H1 (cell line): Measurements from ENCODE around the gene DGKI. TPM values are rescaled to one million over a fixed set of nuclear protein-coding genes. Genes with fewer than 3 reads are reported as not detected.

Experiments
- CTCF ChIA-PET: fragments of 300-600 bp; sonication (Branson Sonifier 250); formaldehyde crosslinking; loops from one replicate; lab custom pipeline; 2021; ENCODE audit not compliant: partially characterized antibody; lab: Charles Lee
- POLR2A ChIA-PET: fragments of 300-600 bp; sonication (Branson Sonifier 250); formaldehyde crosslinking; loops from one replicate; lab custom pipeline; 2021; ENCODE audit warnings: inconsistent platforms; ENCODE audit not compliant: partially characterized antibody; lab: Charles Lee
- DNase-seq, 2 experiments: peaks; one replicate each; pipeline versions ENCODE4 v3.0.0 to v3.0.0-alpha.2; 2010 to 2022; ENCODE audit warnings: low spot score in 2 of 2, low read depth in 1 of 2, mixed read lengths in 1 of 2
- FAIRE-seq: peaks from 2 replicates; lab custom pipeline; 2011; peaks lifted over from hg19 to GRCh38; lab: Jason Lieb, UNC
- H2AFZ ChIP-seq: 2 replicates; pipeline ENCODE4 v1.8.1; 2012; ENCODE audit warnings: low read length, inconsistent platforms
- H2AK5ac ChIP-seq: 2 replicates; pipeline ENCODE4 v1.6.1; 2013; ENCODE audit warnings: low read depth, low read length
- H2BK120ac ChIP-seq: replicated peaks from 2 replicates; pipeline ENCODE3; 2013; ENCODE audit warnings: low read depth, low read length, inconsistent platforms
- H2BK12ac ChIP-seq: 2 replicates; pipeline ENCODE4 v1.6.1; 2013; ENCODE audit warnings: low read depth, low read length
- H2BK15ac ChIP-seq: 2 replicates; pipeline ENCODE4 v1.6.1; 2013; ENCODE audit warnings: low read length
- H2BK20ac ChIP-seq: 2 replicates; pipeline ENCODE4 v1.6.1; 2013; ENCODE audit warnings: low read length
- H2BK5ac ChIP-seq: 2 replicates; pipeline ENCODE4 v1.6.1; 2013; ENCODE audit warnings: low read depth, low read length
- H3K14ac ChIP-seq: 2 replicates; pipeline ENCODE4 v1.6.1; 2013; ENCODE audit warnings: inconsistent platforms; ENCODE audit not compliant: insufficient read length
- H3K18ac ChIP-seq: 2 replicates; pipeline ENCODE4 v1.6.1; 2013; ENCODE audit warnings: low read length; ENCODE audit errors: extremely low read depth
- H3K23ac ChIP-seq: 2 replicates; pipeline ENCODE4 v1.6.1; 2013; ENCODE audit warnings: inconsistent platforms; ENCODE audit not compliant: insufficient read length
- H3K23me2 ChIP-seq: 2 replicates; pipeline ENCODE4 v1.6.1; 2013; ENCODE audit warnings: low read depth, low read length
- H3K27ac ChIP-seq: 2 replicates; pipeline ENCODE4 v1.6.1; 2011; ENCODE audit warnings: low read depth, low read length, inconsistent platforms
- H3K27me3 ChIP-seq, 4 experiments: replicated peaks in 1 of 4; 1 replicate in 1 of 4; 2 replicates in 3 of 4; pipeline versions ENCODE4 v1.6.1 to v1.8.1; 2011 to 2013; ENCODE audit warnings: low read length in 3 of 4, mild to moderate bottlenecking in 3 of 4, inconsistent platforms in 2 of 4, mixed read lengths in 2 of 4, moderate library complexity in 1 of 4; ENCODE audit not compliant: control insufficient read depth in 3 of 4, insufficient read depth in 3 of 4; ENCODE audit errors: extremely low read depth in 1 of 4
- H3K36me3 ChIP-seq, 4 experiments: 2 replicates each; pipeline versions ENCODE4 v1.6.1 to v1.8.1; 2011 to 2013; ENCODE audit warnings: mild to moderate bottlenecking in 4 of 4, low read length in 3 of 4, moderate library complexity in 2 of 4, control low read depth in 1 of 4, inconsistent platforms in 1 of 4; ENCODE audit not compliant: insufficient read depth in 4 of 4, control insufficient read depth in 2 of 4
- H3K4ac ChIP-seq: replicated peaks from 2 replicates; pipeline ENCODE3; 2013; ENCODE audit warnings: low read length, low read depth, mixed read lengths, inconsistent platforms; ENCODE audit not compliant: insufficient read length
- H3K4me1 ChIP-seq, 4 experiments: replicated peaks in 1 of 4; 1 replicate in 1 of 4; 2 replicates in 3 of 4; pipeline versions ENCODE4 v1.6.1 to v1.8.1; 2011 to 2013; ENCODE audit warnings: low read length in 3 of 4, inconsistent platforms in 2 of 4, mixed read lengths in 1 of 4; ENCODE audit not compliant: insufficient read depth in 4 of 4, control insufficient read depth in 3 of 4
- H3K4me2 ChIP-seq, 2 experiments: 2 replicates each; pipeline versions ENCODE4 v1.6.1 to v1.8.1; 2011 to 2013; ENCODE audit warnings: low read depth in 2 of 2, low read length in 2 of 2, control low read depth in 1 of 2, inconsistent platforms in 1 of 2, mild to moderate bottlenecking in 1 of 2; ENCODE audit not compliant: insufficient read depth in 1 of 2
- H3K4me3 ChIP-seq, 4 experiments: fragments of 200-600, 300-600 bp in 1 of 4; sonication (generic), shearing (Covaris generic), sonication (Bioruptor Twin) in 1 of 4; 2 replicates each; pipeline versions ENCODE4 v1.5.1 to v1.8.1; 2011 to 2016; ENCODE audit warnings: low read length in 4 of 4, low read depth in 3 of 4, control low read depth in 2 of 4, inconsistent platforms in 2 of 4, mild to moderate bottlenecking in 2 of 4, mixed read lengths in 1 of 4, moderate library complexity in 1 of 4; ENCODE audit not compliant: insufficient read depth in 2 of 4; ENCODE audit errors: extremely low read depth in 1 of 4
- H3K56ac ChIP-seq: replicated peaks from 2 replicates; pipeline ENCODE3; 2013; ENCODE audit warnings: low read depth, mild to moderate bottlenecking, mixed read lengths, low read length, inconsistent platforms; ENCODE audit not compliant: insufficient read length
- H3K79me1 ChIP-seq: 2 replicates; pipeline ENCODE4 v1.6.1; 2013; ENCODE audit warnings: low read depth, low read length, control low read depth
- H3K79me2 ChIP-seq, 2 experiments: 2 replicates each; pipeline versions ENCODE4 v1.6.1 to v1.8.1; 2012 to 2013; ENCODE audit warnings: low read length in 2 of 2, mild to moderate bottlenecking in 2 of 2, inconsistent platforms in 1 of 2; ENCODE audit not compliant: insufficient read depth in 2 of 2, control insufficient read depth in 1 of 2
- H3K9ac ChIP-seq, 4 experiments: replicated peaks in 1 of 4; 1 replicate in 1 of 4; 2 replicates in 3 of 4; pipeline versions ENCODE4 v1.6.1 to v1.8.1; 2011 to 2013; ENCODE audit warnings: low read depth in 3 of 4, low read length in 3 of 4, control low read depth in 2 of 4, mild to moderate bottlenecking in 2 of 4, moderate library complexity in 2 of 4, inconsistent platforms in 1 of 4; ENCODE audit errors: extremely low read depth in 1 of 4
- H3K9me3 ChIP-seq, 2 experiments: 2 replicates each; pipeline versions ENCODE4 v1.6.1 to v1.8.1; 2012 to 2013; ENCODE audit warnings: mild to moderate bottlenecking in 2 of 2, moderate library complexity in 2 of 2, control low read depth in 1 of 2, inconsistent platforms in 1 of 2, low read depth in 1 of 2, low read length in 1 of 2, mixed read lengths in 1 of 2; ENCODE audit not compliant: insufficient read depth in 2 of 2
- H4K20me1 ChIP-seq, 2 experiments: replicated peaks in 1 of 2; 2 replicates each; pipeline versions ENCODE3 to v1.8.1; 2011 to 2013; ENCODE audit warnings: inconsistent platforms in 2 of 2, low read length in 2 of 2, mild to moderate bottlenecking in 1 of 2; ENCODE audit not compliant: insufficient read depth in 2 of 2, control insufficient read depth in 1 of 2
- H4K5ac ChIP-seq: 2 replicates; pipeline ENCODE4 v1.6.1; 2013; ENCODE audit warnings: low read length, low read depth, mixed read lengths, inconsistent platforms; ENCODE audit not compliant: insufficient read length
- H4K8ac ChIP-seq: 2 replicates; pipeline ENCODE4 v1.8.0; 2013; ENCODE audit warnings: mild to moderate bottlenecking, moderate library complexity, low read length, inconsistent platforms; ENCODE audit not compliant: insufficient read depth; ENCODE audit errors: extremely low read depth
- H4K91ac ChIP-seq: replicated peaks from 2 replicates; pipeline ENCODE3; 2013; ENCODE audit warnings: low read length, mixed read lengths, inconsistent platforms; ENCODE audit not compliant: insufficient read length
- ATF2 ChIP-seq: IDR thresholded peaks from 2 replicates; pipeline ENCODE4 v1.6.1; 2012; ENCODE audit warnings: low read length, inconsistent platforms
- BRCA1 ChIP-seq: IDR thresholded peaks from 2 replicates; pipeline ENCODE4 v1.6.1; 2012; ENCODE audit warnings: low read depth, low read length, improper control_type of control experiment
- KDM4A ChIP-seq: IDR thresholded peaks from one replicate; pipeline ENCODE4 v1.7.1; 2012; ENCODE audit warnings: low read depth, mild to moderate bottlenecking, moderate library complexity, low read length, inconsistent platforms; ENCODE audit not compliant: severe bottlenecking
- MAX ChIP-seq: IDR thresholded peaks from 2 replicates; pipeline ENCODE4 v1.6.1; 2012; ENCODE audit warnings: inconsistent platforms
- NANOG ChIP-seq: IDR thresholded peaks from 2 replicates; pipeline ENCODE4 v1.6.1; 2011; ENCODE audit warnings: low read length, low read depth, mild to moderate bottlenecking, inconsistent platforms; ENCODE audit not compliant: insufficient read depth, poor library complexity, severe bottlenecking
- POLR2A ChIP-seq, 2 experiments: IDR thresholded peaks; 1 replicate in 1 of 2; 2 replicates in 1 of 2; pipeline ENCODE4 v1.6.1; 2011; ENCODE audit warnings: low read depth in 2 of 2, low read length in 2 of 2, mild to moderate bottlenecking in 2 of 2; ENCODE audit errors: control extremely low read depth in 1 of 2
- SIN3A ChIP-seq, 2 experiments: IDR thresholded peaks in 1 of 2; conservative IDR thresholded peaks in 1 of 2; 2 replicates each; pipeline ENCODE4 v1.6.1; 2011 to 2012; ENCODE audit warnings: low read length in 2 of 2, improper control_type of control experiment in 1 of 2, low read depth in 1 of 2, mild to moderate bottlenecking in 1 of 2
- TAF1 ChIP-seq: IDR thresholded peaks from 2 replicates; pipeline ENCODE4 v1.6.1; 2011; ENCODE audit warnings: mild to moderate bottlenecking, low read depth, low read length
- TEAD4 ChIP-seq: IDR thresholded peaks from 2 replicates; pipeline ENCODE4 v1.6.1; 2012; ENCODE audit warnings: low read depth, low read length, inconsistent platforms, mixed read lengths
- USF2 ChIP-seq: IDR thresholded peaks from 2 replicates; pipeline ENCODE4 v1.6.1; 2011; ENCODE audit warnings: low read length, improper control_type of control experiment
- WGBS, 2 experiments: shearing (Covaris generic) in 1 of 2; methylation state at CpG; one replicate each; pipeline versions ENCODE4 v1.1.6 to v1.1.7; 2013 to 2015; ENCODE audit warnings: low lambda C conversion rate in 2 of 2, mixed read lengths in 2 of 2, inconsistent platforms in 1 of 2, low coverage in 1 of 2, missing lambda C conversion rate in 1 of 2; ENCODE audit not compliant: insufficient replicate concordance in 2 of 2, insufficient coverage in 1 of 2, insufficient read length in 1 of 2; ENCODE audit errors: extremely low coverage in 1 of 2, missing lambda C conversion rate in 1 of 2; 5-methylcytosine and 5-hydroxymethylcytosine counted together
- polyA plus RNA-seq, 7 experiments: library from polyadenylated mRNA; depleted of rRNA in 3 of 7; stranded (reverse) in 5 of 7; unstranded in 2 of 7; fragments of >200 nt in 5 of 7; fragments of 200-250 nt in 2 of 7; gene quantifications; 1 replicate in 5 of 7; 2 replicates in 1 of 7; 4 replicates in 1 of 7; pipeline versions ENCODE4 v1.2.1 to v1.2.3, GENCODE V29; 2011 to 2013; ENCODE audit warnings: missing spikeins in 2 of 7, mixed read lengths in 2 of 7
- total RNA-seq: library from RNA; stranded (reverse); fragmentation: NEBNext Ultra II Directional; extraction: Animal tissue kit (Norgen Biotek cat#: 25700); gene quantifications from 2 replicates; pipeline ENCODE4 v1.2.1, GENCODE V29; 2021

The DGKI gene
- total and polyA plus RNA-seq, 2 of the 8 experiments (the other 6 are each of a cell fraction or from before 2014, with no cell fraction given), result 0.20 to 0.71 TPM

- no peak overlapping the region for H2BK5ac ChIP-seq
- no peak overlapping the region for H3K27ac ChIP-seq
- H3K79me1 ChIP-seq, result no peaks in the 10 kb centered on the region
- peaks cover 0 to 6% (median 1%) of the 10 kb centered on the region in 4 experiments; a peak in 2 of 7 replicates for H3K4me1 ChIP-seq
- no peak overlapping the region for H4K5ac ChIP-seq
- no peaks in the 10 kb centered on the region for H4K20me1 ChIP-seq
- no peak overlapping the region for H3K4me2 ChIP-seq
- no peak overlapping the region for H3K18ac ChIP-seq
- WGBS, 2 experiments, result 91% methylated on average over 5 of the region's 5 CpGs; no CpG with 5 or more reads in 1 of the 2 experiments
- H3K14ac ChIP-seq, result no peak overlapping the region
- H2AK5ac ChIP-seq, result no peak overlapping the region
- H2BK12ac ChIP-seq, result no peak overlapping the region
- no peaks in the 10 kb centered on the region for H3K27me3 ChIP-seq
- ChIA-PET POLR2A (interaction anchor here (1.6 kb wide), 1 partner anchor 10 kb away, joined by 3 read pairs; no protein-coding TSS in a partner anchor), CTCF (interaction anchor here (0.8 kb wide), 1 partner anchor 52 kb away, joined by 3 read pairs; no protein-coding TSS in a partner anchor)
- FAIRE-seq (no peak), DNase-seq (no peak)
- H2BK15ac ChIP-seq, result no peak overlapping the region
- H3K4me3 ChIP-seq, result no peak overlapping the region
- no peak overlapping the region for H3K9ac ChIP-seq
- no peak overlapping the region for H2BK20ac ChIP-seq
- H3K56ac ChIP-seq, result no peak overlapping the region
- no peaks in the 10 kb centered on the region for H3K36me3 ChIP-seq
- H2BK120ac ChIP-seq, result no peak overlapping the region
- H4K91ac ChIP-seq, result no peak overlapping the region
- no peaks in the 10 kb centered on the region for H3K9me3 ChIP-seq
- H3K4ac ChIP-seq, result no peak overlapping the region
- H2AFZ ChIP-seq, result no peak overlapping the region
- no peak overlapping the region for H4K8ac ChIP-seq
- no peaks in the 10 kb centered on the region for H3K79me2 ChIP-seq
- no peaks in the 10 kb centered on the region for H3K23me2 ChIP-seq
- H3K23ac ChIP-seq, result no peak overlapping the region
- no peak for TF ChIP-seq KDM4A
- no peak for TF ChIP-seq ATF2
- TF ChIP-seq SIN3A (conservative IDR thresholded peaks at IDR 0.05 in 1 of 2, IDR thresholded peaks at IDR 0.05 in 1 of 2; ENCODE audit: low read depth in 1 of 2, low read length in 2 of 2), result no peak
- TF ChIP-seq USF2, result no peak
- TF ChIP-seq MAX, result no peak
- TF ChIP-seq POLR2A (IDR thresholded peaks at IDR 0.05; ENCODE audit: control extremely low read depth in 1 of 2, low read depth in 2 of 2, low read length in 2 of 2), result no peak
- no peak for TF ChIP-seq NANOG
- no peak for TF ChIP-seq BRCA1
- no peak for TF ChIP-seq TAF1
- no peak for TF ChIP-seq TEAD4
Observed at GRCh38 chr7:137771273-137771672, 75.5 kb downstream of the DGKI start.
